ENCODE measurements around the gene PCDHA9. TPM values are rescaled to one million over a fixed set of nuclear protein-coding genes. Genes with fewer than 3 reads are reported as not detected.
"Not testable (repeated sequence)": the region's sequence is repeated elsewhere in the genome, so short reads cannot be mapped to it uniquely, and the experiment has no call there.

The PCDHA9 gene
- total RNA-seq, 1 donor from 2014 or later: 1.7 TPM

DNA sequence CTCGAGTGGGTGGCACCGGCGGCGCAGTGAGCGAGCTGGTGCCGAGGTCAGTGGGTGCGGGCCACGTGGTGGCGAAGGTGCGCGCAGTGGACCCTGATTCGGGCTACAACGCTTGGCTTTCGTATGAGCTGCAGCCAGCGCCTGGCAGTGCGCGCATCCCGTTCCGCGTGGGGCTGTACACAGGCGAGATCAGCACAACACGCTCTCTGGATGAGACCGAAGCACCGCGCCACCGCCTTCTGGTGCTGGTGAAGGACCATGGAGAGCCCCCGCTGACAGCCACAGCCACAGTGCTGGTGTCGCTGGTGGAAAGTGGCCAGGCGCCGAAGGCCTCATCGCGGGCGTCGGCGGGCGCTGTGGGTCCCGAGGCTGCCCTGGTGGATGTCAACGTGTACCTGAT is 24.7 kb upstream of the PCDHA9 start:
- Mint-ChIP-seq H3K27ac (ENCODE audit: unreplicated experiment) (no peak overlapping the region), H3K9me3 (ENCODE audit: unreplicated experiment) (no peaks in the 10 kb centered on the region), H3K4me3 (ENCODE audit: unreplicated experiment) (no peak overlapping the region), H3K27me3 (ENCODE audit: unreplicated experiment) (no peaks in the 10 kb centered on the region), H3K36me3 (ENCODE audit: low read depth, unreplicated experiment) (peaks cover 14% of the 10 kb centered on the region), H3K4me1 (ENCODE audit: unreplicated experiment) (peaks cover 3% of the 10 kb centered on the region)
- TF ChIP-seq, protein P1, sequence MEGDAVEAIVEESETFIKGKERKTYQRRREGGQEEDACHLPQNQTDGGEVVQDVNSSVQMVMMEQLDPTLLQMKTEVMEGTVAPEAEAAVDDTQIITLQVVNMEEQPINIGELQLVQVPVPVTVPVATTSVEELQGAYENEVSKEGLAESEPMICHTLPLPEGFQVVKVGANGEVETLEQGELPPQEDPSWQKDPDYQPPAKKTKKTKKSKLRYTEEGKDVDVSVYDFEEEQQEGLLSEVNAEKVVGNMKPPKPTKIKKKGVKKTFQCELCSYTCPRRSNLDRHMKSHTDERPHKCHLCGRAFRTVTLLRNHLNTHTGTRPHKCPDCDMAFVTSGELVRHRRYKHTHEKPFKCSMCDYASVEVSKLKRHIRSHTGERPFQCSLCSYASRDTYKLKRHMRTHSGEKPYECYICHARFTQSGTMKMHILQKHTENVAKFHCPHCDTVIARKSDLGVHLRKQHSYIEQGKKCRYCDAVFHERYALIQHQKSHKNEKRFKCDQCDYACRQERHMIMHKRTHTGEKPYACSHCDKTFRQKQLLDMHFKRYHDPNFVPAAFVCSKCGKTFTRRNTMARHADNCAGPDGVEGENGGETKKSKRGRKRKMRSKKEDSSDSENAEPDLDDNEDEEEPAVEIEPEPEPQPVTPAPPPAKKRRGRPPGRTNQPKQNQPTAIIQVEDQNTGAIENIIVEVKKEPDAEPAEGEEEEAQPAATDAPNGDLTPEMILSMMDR (IDR thresholded peaks at IDR 0.05; ENCODE audit: unreplicated experiment): no peak
- no peak for DNase-seq (ENCODE audit: low spot score)

DNA sequence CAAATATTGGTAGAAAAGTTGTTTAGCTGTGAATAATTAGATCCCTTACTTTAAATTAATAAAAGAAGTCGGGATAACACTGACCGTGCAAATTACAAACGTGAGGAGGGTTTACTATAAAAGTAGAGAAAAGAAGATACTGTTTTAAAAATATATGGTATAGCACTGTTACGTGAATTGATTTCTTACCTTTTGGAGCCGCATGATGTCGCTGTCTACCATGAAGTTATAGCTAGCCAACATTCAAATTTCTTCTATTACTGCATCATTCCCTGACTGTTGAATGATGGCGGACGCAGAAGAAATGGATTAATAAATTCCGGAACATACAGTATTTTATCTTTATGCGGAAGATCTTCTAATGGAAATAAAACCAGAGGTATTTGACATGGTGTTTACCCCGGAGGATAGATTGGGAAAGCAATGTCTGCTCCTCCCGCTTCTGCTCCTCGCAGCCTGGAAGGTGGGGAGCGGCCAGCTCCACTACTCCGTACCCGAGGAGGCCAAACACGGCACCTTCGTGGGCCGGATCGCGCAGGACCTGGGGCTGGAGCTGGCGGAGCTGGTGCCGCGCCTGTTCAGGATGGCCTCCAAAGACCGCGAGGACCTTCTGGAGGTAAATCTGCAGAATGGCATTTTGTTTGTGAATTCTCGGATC is 20.3 kb upstream of the PCDHA9 start, which contains the start of gene PCDHA6:
Gene PCDHA6, plus strand, starts transcription at position 257 of the 658 bp plus-strand sequence. Its CDS starts 132 bp downstream, at position 389.
- Mint-ChIP-seq H3K4me3 (ENCODE audit: unreplicated experiment) (peak within 1 kb of the TSS; percentile 4), H3K27me3 (ENCODE audit: unreplicated experiment) (no peaks in the 10 kb centered on the region), H3K9me3 (ENCODE audit: unreplicated experiment) (no peaks in the 10 kb centered on the region), H3K36me3 (ENCODE audit: low read depth, unreplicated experiment) (peaks cover 9% of the 10 kb centered on the region), H3K4me1 (ENCODE audit: unreplicated experiment) (peaks cover 3% of the 10 kb centered on the region), H3K27ac (ENCODE audit: unreplicated experiment) (peak within 1 kb of the TSS; percentile 0)
- TF ChIP-seq, protein P1 (IDR thresholded peaks at IDR 0.05; ENCODE audit: unreplicated experiment): no peak
- no peak for DNase-seq (ENCODE audit: low spot score)

DNA sequence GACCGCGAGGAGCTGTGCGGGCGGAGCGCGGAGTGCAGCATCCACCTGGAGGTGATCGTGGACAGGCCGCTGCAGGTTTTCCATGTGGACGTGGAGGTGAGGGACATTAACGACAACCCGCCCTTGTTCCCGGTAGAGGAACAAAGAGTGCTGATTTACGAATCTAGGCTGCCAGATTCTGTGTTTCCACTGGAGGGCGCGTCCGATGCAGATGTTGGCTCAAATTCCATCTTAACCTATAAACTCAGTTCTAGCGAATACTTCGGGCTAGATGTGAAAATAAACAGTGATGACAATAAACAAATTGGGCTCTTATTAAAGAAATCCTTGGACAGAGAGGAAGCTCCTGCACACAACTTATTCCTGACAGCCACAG is 19.8 kb upstream of the PCDHA9 start:
- H3K27ac Mint-ChIP-seq (ENCODE audit: unreplicated experiment): peak overlapping the region; percentile 0
- peaks cover 3% of the 10 kb centered on the region for H3K4me1 Mint-ChIP-seq (ENCODE audit: unreplicated experiment)
- H3K36me3 Mint-ChIP-seq (ENCODE audit: low read depth, unreplicated experiment): peaks cover 9% of the 10 kb centered on the region
- TF ChIP-seq, protein P1 (IDR thresholded peaks at IDR 0.05; ENCODE audit: unreplicated experiment): no peak
- peak overlapping the region; percentile 4 for H3K4me3 Mint-ChIP-seq (ENCODE audit: unreplicated experiment)
- H3K27me3 Mint-ChIP-seq (ENCODE audit: unreplicated experiment): no peaks in the 10 kb centered on the region
- DNase-seq (ENCODE audit: low spot score): no peak
- no peaks in the 10 kb centered on the region for H3K9me3 Mint-ChIP-seq (ENCODE audit: unreplicated experiment)

DNA sequence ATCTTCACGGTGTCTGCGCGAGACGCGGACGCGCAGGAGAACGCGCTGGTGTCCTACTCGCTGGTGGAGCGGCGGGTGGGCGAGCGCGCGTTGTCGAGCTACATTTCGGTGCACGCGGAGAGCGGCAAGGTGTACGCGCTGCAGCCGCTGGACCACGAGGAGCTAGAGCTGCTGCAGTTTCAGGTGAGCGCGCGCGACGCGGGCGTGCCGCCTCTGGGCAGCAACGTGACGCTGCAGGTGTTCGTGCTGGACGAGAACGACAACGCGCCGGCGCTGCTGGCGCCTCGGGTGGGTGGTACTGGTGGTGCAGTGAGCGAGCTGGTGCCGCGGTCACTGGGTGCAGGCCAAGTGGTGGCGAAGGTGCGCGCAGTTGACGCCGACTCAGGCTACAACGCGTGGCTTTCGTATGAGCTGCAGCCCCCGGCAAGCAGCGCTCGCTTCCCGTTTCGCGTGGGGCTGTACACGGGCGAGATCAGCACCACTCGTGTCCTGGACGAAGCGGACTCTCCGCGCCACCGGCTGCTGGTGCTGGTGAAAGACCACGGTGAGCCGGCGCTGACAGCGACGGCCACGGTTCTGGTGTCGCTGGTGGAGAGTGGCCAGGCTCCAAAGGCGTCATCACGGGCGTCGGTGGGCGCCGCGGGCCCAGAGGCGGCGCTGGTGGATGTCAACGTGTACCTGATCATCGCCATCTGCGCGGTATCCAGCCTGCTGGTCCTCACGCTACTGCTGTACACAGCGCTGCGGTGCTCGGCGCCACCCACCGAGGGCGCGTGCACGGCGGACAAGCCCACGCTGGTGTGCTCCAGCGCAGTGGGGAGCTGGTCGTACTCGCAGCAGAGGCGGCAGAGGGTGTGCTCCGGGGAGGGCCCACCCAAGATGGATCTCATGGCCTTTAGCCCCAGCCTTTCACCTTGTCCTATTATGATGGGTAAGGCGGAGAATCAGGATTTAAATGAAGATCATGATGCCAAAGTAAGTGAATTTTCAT is 18.4 kb upstream of the PCDHA9 start:
- H3K4me1 Mint-ChIP-seq (ENCODE audit: unreplicated experiment); DNase-seq (ENCODE audit: low spot score); H3K36me3 Mint-ChIP-seq (ENCODE audit: low read depth, unreplicated experiment); H3K9me3 Mint-ChIP-seq (ENCODE audit: unreplicated experiment); H3K27me3 Mint-ChIP-seq (ENCODE audit: unreplicated experiment); H3K4me3 Mint-ChIP-seq (ENCODE audit: unreplicated experiment); H3K27ac Mint-ChIP-seq (ENCODE audit: unreplicated experiment): not testable (repeated sequence)

DNA sequence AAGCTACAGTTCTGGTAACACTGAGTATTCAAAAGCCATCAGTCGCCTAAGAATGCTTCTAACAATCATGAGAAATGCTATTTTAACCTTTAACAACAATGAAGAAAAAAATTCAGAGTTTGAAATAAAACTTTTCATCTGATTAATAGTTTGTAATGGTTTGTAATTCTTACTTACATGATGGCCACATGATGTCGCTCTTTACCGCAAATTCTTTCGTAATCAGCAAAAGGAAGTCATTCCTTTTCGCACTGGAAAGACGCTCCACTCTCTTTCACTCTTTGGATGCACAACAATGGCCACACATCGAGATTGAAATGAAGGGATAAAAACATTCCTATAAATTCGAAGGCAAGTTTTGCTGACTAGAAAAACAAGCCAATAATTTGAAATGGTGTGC is 14.2 kb upstream of the PCDHA9 start, which contains the start of gene PCDHA7:
Gene PCDHA7, plus strand, starts transcription at position 277 of the 400 bp plus-strand sequence. Its CDS starts 115 bp downstream, at position 392.
- DNase-seq (ENCODE audit: low spot score): no peak
- Mint-ChIP-seq H3K9me3 (ENCODE audit: unreplicated experiment) (no peaks in the 10 kb centered on the region), H3K27me3 (ENCODE audit: unreplicated experiment) (peaks cover 3% of the 10 kb centered on the region), H3K4me1 (ENCODE audit: unreplicated experiment) (no peaks in the 10 kb centered on the region), H3K4me3 (ENCODE audit: unreplicated experiment) (peak within 1 kb of the TSS; percentile 76), H3K36me3 (ENCODE audit: low read depth, unreplicated experiment) (peaks cover 8% of the 10 kb centered on the region), H3K27ac (ENCODE audit: unreplicated experiment) (no peak within 1 kb of the TSS)
- TF ChIP-seq, protein P1 (IDR thresholded peaks at IDR 0.05; ENCODE audit: unreplicated experiment): no peak

DNA sequence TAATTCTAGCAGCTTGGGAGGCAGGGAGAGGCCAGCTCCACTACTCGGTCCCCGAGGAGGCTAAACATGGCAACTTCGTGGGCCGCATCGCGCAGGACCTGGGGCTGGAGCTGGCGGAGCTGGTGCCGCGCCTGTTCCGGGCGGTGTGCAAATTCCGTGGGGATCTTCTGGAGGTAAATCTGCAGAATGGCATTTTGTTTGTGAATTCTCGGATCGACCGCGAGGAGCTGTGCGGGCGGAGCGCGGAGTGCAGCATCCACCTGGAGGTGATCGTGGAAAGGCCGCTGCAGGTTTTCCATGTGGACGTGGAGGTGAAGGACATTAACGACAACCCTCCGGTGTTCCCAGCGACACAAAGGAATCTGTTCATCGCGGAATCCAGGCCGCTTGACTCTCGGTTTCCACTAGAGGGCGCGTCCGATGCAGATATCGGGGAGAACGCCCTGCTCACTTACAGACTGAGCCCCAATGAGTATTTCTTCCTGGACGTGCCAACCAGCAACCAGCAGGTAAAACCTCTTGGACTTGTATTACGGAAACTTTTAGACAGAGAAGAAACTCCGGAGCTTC is 13.7 kb upstream of the PCDHA9 start:
- H3K9me3 Mint-ChIP-seq (ENCODE audit: unreplicated experiment); H3K4me1 Mint-ChIP-seq (ENCODE audit: unreplicated experiment); H3K27me3 Mint-ChIP-seq (ENCODE audit: unreplicated experiment); DNase-seq (ENCODE audit: low spot score); H3K36me3 Mint-ChIP-seq (ENCODE audit: low read depth, unreplicated experiment); H3K27ac Mint-ChIP-seq (ENCODE audit: unreplicated experiment): not testable (repeated sequence)
- peak overlapping the region; percentile 76 for H3K4me3 Mint-ChIP-seq (ENCODE audit: unreplicated experiment)

Measured in endothelial cell (in vitro differentiated cells).